Activated B cell treated with CpG ODN at 0.5 μM for 24 hours (primary cell): ENCODE measurements around the gene SCFD2. TPM values are rescaled to one million over a fixed set of nuclear protein-coding genes. Genes with fewer than 3 reads are reported as not detected.
A peak's percentile ranks its signal among the peaks of the same experiment; 100 is the strongest.

Experiments used
- ATAC-seq: fragments of 200-7000 bp; cut with Tn5 transposase; one replicate; pipeline ENCODE4 v1.10.0; 2021; ENCODE audit warnings: low read depth, mild to moderate bottlenecking, moderate library complexity
- CTCF ChIA-PET: fragments of 350-600 bp; sonication (Branson Sonifier 250); formaldehyde crosslinking; loops from one replicate; lab custom pipeline; 2021; ENCODE audit warnings: antibody characterized with exemption; lab: Charles Lee
- POLR2A ChIA-PET: fragments of 350-600 bp; sonication (Branson Sonifier 250); formaldehyde crosslinking; loops from one replicate; lab custom pipeline; 2021; ENCODE audit warnings: antibody characterized with exemption; lab: Charles Lee
- DNase-seq: peaks from one replicate; pipeline ENCODE4 v3.0.0; 2022
- H3K27ac Mint-ChIP-seq: one replicate; pipeline ENCODE4 v1.8.0; 2020; ENCODE audit warnings: mixed read lengths
- H3K27me3 Mint-ChIP-seq: one replicate; pipeline ENCODE4 v1.8.0; 2021; ENCODE audit warnings: mixed read lengths
- H3K36me3 Mint-ChIP-seq: one replicate; pipeline ENCODE4 v1.8.0; 2021; ENCODE audit warnings: low read depth, mixed read lengths
- H3K4me1 Mint-ChIP-seq: one replicate; pipeline ENCODE4 v1.8.0; 2021; ENCODE audit warnings: mixed read lengths
- H3K4me3 Mint-ChIP-seq: one replicate; pipeline ENCODE4 v1.8.0; 2020; ENCODE audit warnings: mild to moderate bottlenecking, mixed read lengths
- H3K9me3 Mint-ChIP-seq: one replicate; pipeline ENCODE4 v1.8.0; 2020; ENCODE audit warnings: mixed read lengths
- intact Hi-C: fragments of 100-400 bp; cut with micrococcal nuclease; formaldehyde crosslinking; loops from one replicate; pipeline ENCODE4 v1.15.1; 2024
- total RNA-seq: library from RNA; stranded (reverse); gene quantifications from 2 replicates; pipeline ENCODE4 v1.2.3, GENCODE V29; 2022
- TF ChIP-seq, protein P1 (sequence below): fragments of 200-600 bp; IDR thresholded peaks from one replicate; pipeline ENCODE4 v1.8.0; 2022; ENCODE audit warnings: antibody characterized with exemption, mild to moderate bottlenecking

SCFD2 gene
- total RNA-seq, 1 donor from 2014 or later = 46.6 TPM

- no peaks in the 10 kb centered on the region for H3K4me1 Mint-ChIP-seq
- H3K27me3 Mint-ChIP-seq = no peaks in the 10 kb centered on the region
- ChIA-PET CTCF (interaction anchor here (1.3 kb wide), 1 partner anchor 10 kb away, joined by 4 read pairs; no protein-coding TSS in a partner anchor), POLR2A (no interaction called here)
- H3K27ac Mint-ChIP-seq = no peak overlapping the region
- ATAC-seq (no peak), DNase-seq (no peak)
- intact Hi-C loops = no loop called here
- TF ChIP-seq, protein P1, sequence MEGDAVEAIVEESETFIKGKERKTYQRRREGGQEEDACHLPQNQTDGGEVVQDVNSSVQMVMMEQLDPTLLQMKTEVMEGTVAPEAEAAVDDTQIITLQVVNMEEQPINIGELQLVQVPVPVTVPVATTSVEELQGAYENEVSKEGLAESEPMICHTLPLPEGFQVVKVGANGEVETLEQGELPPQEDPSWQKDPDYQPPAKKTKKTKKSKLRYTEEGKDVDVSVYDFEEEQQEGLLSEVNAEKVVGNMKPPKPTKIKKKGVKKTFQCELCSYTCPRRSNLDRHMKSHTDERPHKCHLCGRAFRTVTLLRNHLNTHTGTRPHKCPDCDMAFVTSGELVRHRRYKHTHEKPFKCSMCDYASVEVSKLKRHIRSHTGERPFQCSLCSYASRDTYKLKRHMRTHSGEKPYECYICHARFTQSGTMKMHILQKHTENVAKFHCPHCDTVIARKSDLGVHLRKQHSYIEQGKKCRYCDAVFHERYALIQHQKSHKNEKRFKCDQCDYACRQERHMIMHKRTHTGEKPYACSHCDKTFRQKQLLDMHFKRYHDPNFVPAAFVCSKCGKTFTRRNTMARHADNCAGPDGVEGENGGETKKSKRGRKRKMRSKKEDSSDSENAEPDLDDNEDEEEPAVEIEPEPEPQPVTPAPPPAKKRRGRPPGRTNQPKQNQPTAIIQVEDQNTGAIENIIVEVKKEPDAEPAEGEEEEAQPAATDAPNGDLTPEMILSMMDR = no peak
- H3K4me3 Mint-ChIP-seq = no peak overlapping the region
- H3K9me3 Mint-ChIP-seq = no peaks in the 10 kb centered on the region
- H3K36me3 Mint-ChIP-seq = peaks cover 9% of the 10 kb centered on the region
These were observed 450.7 kb downstream of the SCFD2 start for GRCh38 chr4:52915191-52915590.

GRCh38 chr4:52914051-52914605, 451.7 kb downstream of the SCFD2 start:
- intact Hi-C loops = loop anchor here (5.0 kb wide), 1 partner anchor 192 kb away; no protein-coding TSS in a partner anchor
- Mint-ChIP-seq H3K27ac (no peak overlapping the region), H3K4me1 (no peaks in the 10 kb centered on the region), H3K27me3 (no peaks in the 10 kb centered on the region), H3K36me3 (peaks cover 7% of the 10 kb centered on the region), H3K4me3 (no peak overlapping the region), H3K9me3 (no peaks in the 10 kb centered on the region)
- DNase-seq (no peak), ATAC-seq (no peak)
- TF ChIP-seq, protein P1 = no peak
- CTCF ChIA-PET = interaction anchor here (1.3 kb wide), 1 partner anchor 11 kb away, joined by 4 read pairs; no protein-coding TSS in a partner anchor
- POLR2A ChIA-PET = no interaction called here

- no peaks in the 10 kb centered on the region for H3K9me3 Mint-ChIP-seq
- H3K4me1 Mint-ChIP-seq = no peaks in the 10 kb centered on the region
- H3K27me3 Mint-ChIP-seq = no peaks in the 10 kb centered on the region
- POLR2A ChIA-PET = no interaction called here
- TF ChIP-seq, protein P1 = no peak
- CTCF ChIA-PET = interaction anchor here (1.3 kb wide), 1 partner anchor 10 kb away, joined by 5 read pairs; no protein-coding TSS in a partner anchor
- no peak overlapping the region for H3K4me3 Mint-ChIP-seq
- ATAC-seq (no peak), DNase-seq (no peak)
- H3K27ac Mint-ChIP-seq = no peak overlapping the region
- peaks cover 15% of the 10 kb centered on the region for H3K36me3 Mint-ChIP-seq
- intact Hi-C loops = loop anchor here (5.0 kb wide), 1 partner anchor 190 kb away; no protein-coding TSS in a partner anchor
These were observed 453.3 kb downstream of the SCFD2 start for GRCh38 chr4:52912608-52913007.

GRCh38 chr4:52911684-52912294, 454.1 kb downstream of the SCFD2 start:
- intact Hi-C loops = loop anchor here (5.0 kb wide), 1 partner anchor 189 kb away; no protein-coding TSS in a partner anchor
- POLR2A ChIA-PET = interaction anchor here (0.9 kb wide), 1 partner anchor 190 kb away, joined by 4 read pairs; no protein-coding TSS in a partner anchor
- ATAC-seq = no peak
- CTCF ChIA-PET = interaction anchor here (0.8 to 1.3 kb wide), 5 partner anchors 8 to 51 kb away, joined by 3 to 5 read pairs (median 3); no protein-coding TSS in a partner anchor
- Mint-ChIP-seq H3K36me3 (peaks cover 23% of the 10 kb centered on the region), H3K4me3 (no peak overlapping the region), H3K27ac (no peak overlapping the region), H3K27me3 (no peaks in the 10 kb centered on the region), H3K9me3 (no peaks in the 10 kb centered on the region), H3K4me1 (no peaks in the 10 kb centered on the region)
- TF ChIP-seq, protein P1 = peak; percentile 60
- peak; percentile 26 for DNase-seq

GRCh38 chr4:52910115-52910514, 455.7 kb downstream of the SCFD2 start:
- no peaks in the 10 kb centered on the region for H3K27me3 Mint-ChIP-seq
- CTCF ChIA-PET = no interaction called here
- no peaks in the 10 kb centered on the region for H3K9me3 Mint-ChIP-seq
- no peak overlapping the region for H3K27ac Mint-ChIP-seq
- no peak for ATAC-seq
- H3K36me3 Mint-ChIP-seq = peaks cover 38% of the 10 kb centered on the region
- POLR2A ChIA-PET = no interaction called here
- intact Hi-C loops = loop anchor here (5.0 kb wide), 1 partner anchor 188 kb away; no protein-coding TSS in a partner anchor
- TF ChIP-seq, protein P1 = no peak
- no peaks in the 10 kb centered on the region for H3K4me1 Mint-ChIP-seq
- DNase-seq = no peak
- H3K4me3 Mint-ChIP-seq = no peak overlapping the region
